HG03064 (cell line): ENCODE measurements around the gene DYNC1H1.

Experiments used
- ATAC-seq: cut with Tn5 transposase; IDR thresholded peaks from one replicate; pipeline ENCODE4 v1.9.1; 2021; ENCODE audit warnings: low read depth; ENCODE audit not compliant: unreplicated experiment

The DYNC1H1 gene

GRCh38 chr14:101939646-101940170, 24.7 kb upstream of the DYNC1H1 start:
- no peak for ATAC-seq

GRCh38 chr14:101944451-101944850, 19.9 kb upstream of the DYNC1H1 start:
- no peak for ATAC-seq

GRCh38 chr14:101945171-101945570, 19.2 kb upstream of the DYNC1H1 start:
- no peak for ATAC-seq

- ATAC-seq, result peak; percentile 2
These were observed 16.8 kb upstream of the DYNC1H1 start for GRCh38 chr14:101947577-101947903.

GRCh38 chr14:101947904-101948665, 16.3 kb upstream of the DYNC1H1 start:
- peak; percentile 98 for ATAC-seq

- ATAC-seq, result no peak
These were observed 15.6 kb upstream of the DYNC1H1 start for GRCh38 chr14:101948666-101949216.

GRCh38 chr14:101950100-101950499, 14.3 kb upstream of the DYNC1H1 start:
- ATAC-seq, result no peak

- no peak for ATAC-seq
These were observed 13.7 kb upstream of the DYNC1H1 start for GRCh38 chr14:101950516-101951215.

GRCh38 chr14:101953151-101953550, 11.2 kb upstream of the DYNC1H1 start:
- ATAC-seq, result no peak

- no peak for ATAC-seq
These were observed 9.9 kb upstream of the DYNC1H1 start for GRCh38 chr14:101954501-101954900.

GRCh38 chr14:101955695-101956161, 8.6 kb upstream of the DYNC1H1 start:
- no peak for ATAC-seq

GRCh38 chr14:101956179-101956885, 8.0 kb upstream of the DYNC1H1 start:
- no peak for ATAC-seq

GRCh38 chr14:101957406-101958234, 6.8 kb upstream of the DYNC1H1 start:
- no peak for ATAC-seq

- ATAC-seq, result no peak
These were observed 5.8 kb upstream of the DYNC1H1 start for GRCh38 chr14:101958418-101959180.

- ATAC-seq, result no peak
These were observed 5.1 kb upstream of the DYNC1H1 start for GRCh38 chr14:101959277-101959676.

- ATAC-seq, result no peak
These were observed 4.1 kb upstream of the DYNC1H1 start for GRCh38 chr14:101960225-101960624.

GRCh38 chr14:101961011-101961721, 3.2 kb upstream of the DYNC1H1 start:
- no peak for ATAC-seq

GRCh38 chr14:101961746-101962502, 2.4 kb upstream of the DYNC1H1 start:
- no peak for ATAC-seq
